Measurements from ENCODE around the gene UNC5CL. TPM values are rescaled to one million over a fixed set of nuclear protein-coding genes. Genes with fewer than 3 reads are reported as not detected.
"Not testable (repeated sequence)": the region's sequence is repeated elsewhere in the genome, so short reads cannot be mapped to it uniquely, and the experiment has no call there.

UNC5CL gene
- total RNA-seq, 1 experiment from 2014 or later: 0.41 TPM

DNA sequence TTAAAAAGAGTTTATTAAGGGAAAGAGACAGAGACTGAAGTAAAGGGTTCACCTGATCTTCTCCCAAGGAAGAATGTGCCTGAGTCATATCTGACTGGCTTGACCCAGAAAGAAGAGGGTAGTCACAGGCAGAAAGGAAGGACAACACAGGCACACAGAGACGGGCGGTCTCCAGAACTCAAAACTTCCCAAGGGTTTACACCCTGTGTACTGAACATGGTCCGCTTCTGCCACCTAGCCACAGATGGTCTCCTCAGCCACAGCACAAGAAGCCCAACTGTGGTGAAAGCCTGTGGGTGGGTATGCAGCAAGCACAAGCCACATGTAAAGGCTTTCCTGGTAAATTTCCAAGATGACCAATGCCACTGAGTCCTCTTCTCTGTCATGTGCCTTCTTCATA lies 17.2 kb downstream of the UNC5CL start:
- H3K27ac ChIP-seq (ENCODE audit: low read depth, low read length, poor library complexity, severe bottlenecking): no peak overlapping the region
- ChIA-PET POLR2A (ENCODE audit: low non-redundant PET) (no interaction called here), CTCF (interaction anchor here (0.6 kb wide), 1 partner anchor 66 kb away, joined by 4 read pairs; no protein-coding TSS in a partner anchor)
- H3K36me3 ChIP-seq (ENCODE audit: insufficient read depth, low read length, poor library complexity, severe bottlenecking): no peaks in the 10 kb centered on the region
- no peaks in the 10 kb centered on the region for H3K9me3 ChIP-seq (ENCODE audit: low read depth, low read length, poor library complexity, severe bottlenecking)
- TF ChIP-seq EZH2 (IDR thresholded peaks at IDR 0.05; ENCODE audit: borderline replicate concordance, low read depth, low read length, poor library complexity, severe bottlenecking): no peak
- TF ChIP-seq, protein P1, sequence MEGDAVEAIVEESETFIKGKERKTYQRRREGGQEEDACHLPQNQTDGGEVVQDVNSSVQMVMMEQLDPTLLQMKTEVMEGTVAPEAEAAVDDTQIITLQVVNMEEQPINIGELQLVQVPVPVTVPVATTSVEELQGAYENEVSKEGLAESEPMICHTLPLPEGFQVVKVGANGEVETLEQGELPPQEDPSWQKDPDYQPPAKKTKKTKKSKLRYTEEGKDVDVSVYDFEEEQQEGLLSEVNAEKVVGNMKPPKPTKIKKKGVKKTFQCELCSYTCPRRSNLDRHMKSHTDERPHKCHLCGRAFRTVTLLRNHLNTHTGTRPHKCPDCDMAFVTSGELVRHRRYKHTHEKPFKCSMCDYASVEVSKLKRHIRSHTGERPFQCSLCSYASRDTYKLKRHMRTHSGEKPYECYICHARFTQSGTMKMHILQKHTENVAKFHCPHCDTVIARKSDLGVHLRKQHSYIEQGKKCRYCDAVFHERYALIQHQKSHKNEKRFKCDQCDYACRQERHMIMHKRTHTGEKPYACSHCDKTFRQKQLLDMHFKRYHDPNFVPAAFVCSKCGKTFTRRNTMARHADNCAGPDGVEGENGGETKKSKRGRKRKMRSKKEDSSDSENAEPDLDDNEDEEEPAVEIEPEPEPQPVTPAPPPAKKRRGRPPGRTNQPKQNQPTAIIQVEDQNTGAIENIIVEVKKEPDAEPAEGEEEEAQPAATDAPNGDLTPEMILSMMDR (conservative IDR thresholded peaks at IDR 0.05; ENCODE audit: low read depth, low read length): 0 out of 2 replicates have a peak, but pooled peaks have one; percentile 33
- BruUV-seq (replicated peaks): no TSS peak
- no peaks in the 10 kb centered on the region for H3K4me1 ChIP-seq (ENCODE audit: insufficient read depth, low read length, poor library complexity, severe bottlenecking)
- H3K27me3 ChIP-seq (replicated peaks; ENCODE audit: insufficient read depth, low read depth, low read length, poor library complexity): no peaks in the 10 kb centered on the region
- DNase-seq (ENCODE audit: low spot score): peak; percentile 41
- no peak overlapping the region for H3K4me3 ChIP-seq (ENCODE audit: low read depth, low read length, poor library complexity, severe bottlenecking)
- intact Hi-C loops (cut with micrococcal nuclease; ENCODE audit: unreplicated experiment): loop anchor here (10.0 kb wide), 1 partner anchor 707 kb away; no protein-coding TSS in a partner anchor

DNA sequence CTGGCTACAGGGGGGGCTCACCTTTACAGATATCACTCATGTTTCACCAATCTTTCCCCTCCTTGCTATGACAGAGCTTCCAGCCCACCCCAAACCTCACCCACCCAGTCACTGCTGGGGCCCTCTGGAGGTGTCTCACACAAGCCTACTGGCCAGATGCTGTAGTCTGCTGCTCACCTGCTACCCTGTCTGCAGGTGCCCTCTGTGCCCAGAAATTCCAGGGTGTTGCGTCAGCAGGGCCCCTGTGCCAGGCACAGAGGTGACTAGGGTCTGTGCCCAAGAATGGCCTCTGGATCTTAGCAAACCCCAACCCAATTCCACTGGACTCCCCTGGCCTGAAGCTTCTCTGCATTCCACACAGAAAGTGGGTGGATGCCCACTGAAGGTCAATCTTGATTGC lies 21.4 kb downstream of the UNC5CL start:
- intact Hi-C loops (cut with micrococcal nuclease; ENCODE audit: unreplicated experiment): no loop called here

DNA sequence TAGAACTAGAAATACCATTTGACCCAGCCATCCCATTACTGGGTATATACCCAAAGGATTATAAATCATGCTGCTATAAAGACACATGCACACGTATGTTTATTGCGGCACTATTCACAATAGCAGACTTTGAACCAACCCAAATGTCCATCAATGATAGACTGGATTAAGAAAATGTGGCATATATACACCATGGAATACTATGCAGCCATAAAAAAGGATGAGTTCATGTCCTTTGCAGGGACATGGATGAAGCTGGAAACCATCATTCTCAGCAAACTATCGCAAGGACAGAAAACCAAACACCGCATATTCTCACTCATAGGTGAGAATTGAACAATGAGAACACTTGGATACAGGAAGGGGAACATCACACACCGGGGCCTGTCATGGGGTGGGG lies 23.2 kb downstream of the UNC5CL start:
- H3K4me1 ChIP-seq (ENCODE audit: insufficient read depth, low read length, poor library complexity, severe bottlenecking); H3K9me3 ChIP-seq (ENCODE audit: low read depth, low read length, poor library complexity, severe bottlenecking); BruUV-seq (replicated peaks); H3K27ac ChIP-seq (ENCODE audit: low read depth, low read length, poor library complexity, severe bottlenecking); H3K36me3 ChIP-seq (ENCODE audit: insufficient read depth, low read length, poor library complexity, severe bottlenecking); POLR2A ChIA-PET (ENCODE audit: low non-redundant PET); CTCF ChIA-PET; H3K27me3 ChIP-seq (replicated peaks; ENCODE audit: insufficient read depth, low read depth, low read length, poor library complexity); DNase-seq (ENCODE audit: low spot score); H3K4me3 ChIP-seq (ENCODE audit: low read depth, low read length, poor library complexity, severe bottlenecking); intact Hi-C loops (cut with micrococcal nuclease; ENCODE audit: unreplicated experiment): not testable (repeated sequence)

More for the DNA sequence above, 21.4 kb downstream of the UNC5CL start:
- Histone ChIP-seq H3K27me3 (replicated peaks; ENCODE audit: insufficient read depth, low read depth, low read length, poor library complexity) (no peaks in the 10 kb centered on the region), H3K36me3 (ENCODE audit: insufficient read depth, low read length, poor library complexity, severe bottlenecking) (no peaks in the 10 kb centered on the region), H3K4me1 (ENCODE audit: insufficient read depth, low read length, poor library complexity, severe bottlenecking) (no peaks in the 10 kb centered on the region), H3K4me3 (ENCODE audit: low read depth, low read length, poor library complexity, severe bottlenecking) (no peak overlapping the region), H3K9me3 (ENCODE audit: low read depth, low read length, poor library complexity, severe bottlenecking) (no peaks in the 10 kb centered on the region), H3K27ac (ENCODE audit: low read depth, low read length, poor library complexity, severe bottlenecking) (no peak overlapping the region)
- TF ChIP-seq, protein P1 (conservative IDR thresholded peaks at IDR 0.05; ENCODE audit: low read depth, low read length): no peak
- TF ChIP-seq EZH2 (IDR thresholded peaks at IDR 0.05; ENCODE audit: borderline replicate concordance, low read depth, low read length, poor library complexity, severe bottlenecking): no peak
- BruUV-seq (replicated peaks): no TSS peak
- POLR2A ChIA-PET (ENCODE audit: low non-redundant PET): interaction anchor here (0.8 kb wide), 1 partner anchor 9 kb away, joined by 3 read pairs; no protein-coding TSS in a partner anchor
- DNase-seq (ENCODE audit: low spot score): no peak
- CTCF ChIA-PET: interaction anchor here (2.4 kb wide), 1 partner anchor 10 kb away, joined by 7 read pairs; no protein-coding TSS in a partner anchor

DNA sequence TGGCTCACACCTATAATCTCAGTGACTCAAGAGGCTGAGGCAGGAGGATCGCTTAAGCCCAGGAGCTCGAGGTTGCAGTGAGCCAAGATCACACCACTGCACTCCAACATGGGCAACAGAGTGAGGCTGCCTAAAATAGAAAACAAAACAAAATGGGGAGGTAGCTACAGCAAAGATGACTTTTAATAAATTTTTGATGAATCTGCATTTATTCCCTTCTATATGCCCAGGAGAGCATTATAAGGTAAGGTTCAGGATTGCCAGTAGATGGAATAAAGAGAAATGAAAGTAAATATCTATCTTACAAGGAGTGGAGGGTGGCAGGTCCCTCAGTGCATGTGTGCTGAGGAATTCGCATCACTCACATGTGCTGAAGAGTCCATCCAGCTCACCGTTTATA lies 24.2 kb downstream of the UNC5CL start:
- intact Hi-C loops (cut with micrococcal nuclease; ENCODE audit: unreplicated experiment): no loop called here
- BruUV-seq (replicated peaks): no TSS peak
- H3K9me3 ChIP-seq (ENCODE audit: low read depth, low read length, poor library complexity, severe bottlenecking): no peaks in the 10 kb centered on the region
- H3K4me3 ChIP-seq (ENCODE audit: low read depth, low read length, poor library complexity, severe bottlenecking): no peak overlapping the region
- H3K4me1 ChIP-seq (ENCODE audit: insufficient read depth, low read length, poor library complexity, severe bottlenecking): no peaks in the 10 kb centered on the region
- H3K27me3 ChIP-seq (replicated peaks; ENCODE audit: insufficient read depth, low read depth, low read length, poor library complexity): no peaks in the 10 kb centered on the region
- no peak for DNase-seq (ENCODE audit: low spot score)
- POLR2A ChIA-PET (ENCODE audit: low non-redundant PET): no interaction called here
- H3K27ac ChIP-seq (ENCODE audit: low read depth, low read length, poor library complexity, severe bottlenecking): no peak overlapping the region
- TF ChIP-seq EZH2 (IDR thresholded peaks at IDR 0.05; ENCODE audit: borderline replicate concordance, low read depth, low read length, poor library complexity, severe bottlenecking): no peak
- TF ChIP-seq, protein P1 (conservative IDR thresholded peaks at IDR 0.05; ENCODE audit: low read depth, low read length): no peak
- no peaks in the 10 kb centered on the region for H3K36me3 ChIP-seq (ENCODE audit: insufficient read depth, low read length, poor library complexity, severe bottlenecking)
- CTCF ChIA-PET: no interaction called here
